Keratinocyte (primary cell): Measurements from ENCODE around the gene KCNK7. TPM values are rescaled to one million over a fixed set of nuclear protein-coding genes. Genes with fewer than 3 reads are reported as not detected.

Source experiments
- DNase-seq: peaks from one replicate; pipeline ENCODE4 v3.0.0-alpha.2; 2011; ENCODE audit warnings: low read depth, missing footprints, low spot score
- FAIRE-seq: peaks from 2 replicates; lab custom pipeline; 2011; peaks lifted over from hg19 to GRCh38; lab: Jason Lieb, UNC
- H2AFZ ChIP-seq: 2 replicates; pipeline ENCODE4 v1.6.0; 2012; ENCODE audit warnings: low read length, control low read depth, inconsistent platforms; ENCODE audit not compliant: control insufficient read depth
- H3K27ac ChIP-seq: 2 replicates; pipeline ENCODE4 v1.5.1; 2011; ENCODE audit warnings: low read length; ENCODE audit not compliant: control insufficient read depth, insufficient read depth
- H3K27me3 ChIP-seq: 3 replicates; pipeline ENCODE4 v1.6.0; 2011; ENCODE audit warnings: low read length; ENCODE audit not compliant: control insufficient read depth, insufficient read depth; ENCODE audit errors: extremely low read depth
- H3K36me3 ChIP-seq, 2 experiments: 2 replicates in 1 of 2; 3 replicates in 1 of 2; pipeline ENCODE4 v1.5.1; 2011; ENCODE audit warnings: low read length in 2 of 2, mild to moderate bottlenecking in 1 of 2; ENCODE audit not compliant: control insufficient read depth in 2 of 2, insufficient read depth in 2 of 2; ENCODE audit errors: extremely low read depth in 1 of 2
- H3K4me1 ChIP-seq: 3 replicates; pipeline ENCODE4 v1.5.1; 2011; ENCODE audit warnings: low read length; ENCODE audit not compliant: control insufficient read depth, insufficient read depth; ENCODE audit errors: extremely low read depth
- H3K4me2 ChIP-seq: 3 replicates; pipeline ENCODE4 v1.6.0; 2011; ENCODE audit warnings: low read depth, low read length; ENCODE audit not compliant: control insufficient read depth, insufficient read depth; ENCODE audit errors: extremely low read depth
- H3K4me3 ChIP-seq, 3 experiments: fragments of 200-600 bp in 1 of 3; sonication (generic) in 1 of 3; 2 replicates in 2 of 3; 3 replicates in 1 of 3; pipeline ENCODE4 v1.5.1; 2011 to 2016; ENCODE audit warnings: low read length in 3 of 3, mild to moderate bottlenecking in 3 of 3, control low read depth in 2 of 3, inconsistent platforms in 1 of 3, low read depth in 1 of 3, mixed read lengths in 1 of 3, mixed run types in 1 of 3, moderate library complexity in 1 of 3; ENCODE audit not compliant: control insufficient read depth in 2 of 3, insufficient read depth in 2 of 3; ENCODE audit errors: extremely low read depth in 1 of 3
- H3K79me2 ChIP-seq: 2 replicates; pipeline ENCODE4 v1.6.0; 2012; ENCODE audit warnings: low read length; ENCODE audit not compliant: control insufficient read depth, insufficient read depth
- H3K9ac ChIP-seq: 3 replicates; pipeline ENCODE4 v1.6.0; 2011; ENCODE audit warnings: low read length; ENCODE audit not compliant: control insufficient read depth, insufficient read depth; ENCODE audit errors: extremely low read depth
- H3K9me1 ChIP-seq: 3 replicates; pipeline ENCODE4 v1.6.0; 2011; ENCODE audit warnings: low read length; ENCODE audit not compliant: control insufficient read depth, insufficient read depth; ENCODE audit errors: extremely low read depth
- H3K9me3 ChIP-seq: 2 replicates; pipeline ENCODE4 v1.5.1; 2012; ENCODE audit warnings: low read depth, low read length; ENCODE audit not compliant: control insufficient read depth
- H4K20me1 ChIP-seq: 3 replicates; pipeline ENCODE4 v1.6.0; 2011; ENCODE audit warnings: low read length; ENCODE audit not compliant: control insufficient read depth, insufficient read depth; ENCODE audit errors: extremely low read depth
- EZH2 ChIP-seq: IDR thresholded peaks from one replicate; pipeline ENCODE4 v1.6.1; 2012; ENCODE audit warnings: inconsistent platforms, mild to moderate bottlenecking, low read length, moderate library complexity
- dilution Hi-C: fragments of 300-500 bp; cut with MboI; formaldehyde crosslinking; loops from one replicate; pipeline ENCODE4 v1.7.0; 2020; ENCODE audit warnings: low sequenced_read_pairs; ENCODE audit not compliant: extremely low pct_ligation_motif_present
- polyA plus RNA-seq, 5 experiments: library from polyadenylated mRNA; depleted of rRNA in 3 of 5; stranded (reverse) in 3 of 5; stranded (forward) in 1 of 5; unstranded in 1 of 5; fragments of >200 nt; gene quantifications; 1 replicate in 1 of 5; 2 replicates in 3 of 5; 3 replicates in 1 of 5; pipeline versions ENCODE4 v1.2.1 to v1.2.3, GENCODE V29; 2011 to 2012; ENCODE audit warnings: missing spikeins in 2 of 5, low read depth in 1 of 5, low replicate concordance in 1 of 5
- TF ChIP-seq, protein P1 (sequence below), 3 experiments: IDR thresholded peaks in 1 of 3; conservative IDR thresholded peaks in 1 of 3; optimal IDR thresholded peaks in 1 of 3; 2 replicates in 2 of 3; 3 replicates in 1 of 3; pipeline versions ENCODE3 to v1.5.1; 2011; ENCODE audit warnings: low read length in 3 of 3, mild to moderate bottlenecking in 3 of 3, moderate library complexity in 2 of 3, control low read depth in 1 of 3, inconsistent platforms in 1 of 3; ENCODE audit not compliant: insufficient read depth in 2 of 3; ENCODE audit errors: extremely low read depth in 1 of 3

The KCNK7 gene
- polyA plus RNA-seq, 1 donor (not counting 4 experiments of a cell fraction or from before 2014, with no cell fraction given): 0.46 TPM

GRCh38 chr11:65623852-65624616, 28.4 kb upstream of the KCNK7 start:
- H3K27me3 ChIP-seq: no peaks in the 10 kb centered on the region
- H3K9me1 ChIP-seq: no peaks in the 10 kb centered on the region
- no peak overlapping the region for H3K27ac ChIP-seq
- no peak overlapping the region for H3K9ac ChIP-seq
- TF ChIP-seq, protein P1, sequence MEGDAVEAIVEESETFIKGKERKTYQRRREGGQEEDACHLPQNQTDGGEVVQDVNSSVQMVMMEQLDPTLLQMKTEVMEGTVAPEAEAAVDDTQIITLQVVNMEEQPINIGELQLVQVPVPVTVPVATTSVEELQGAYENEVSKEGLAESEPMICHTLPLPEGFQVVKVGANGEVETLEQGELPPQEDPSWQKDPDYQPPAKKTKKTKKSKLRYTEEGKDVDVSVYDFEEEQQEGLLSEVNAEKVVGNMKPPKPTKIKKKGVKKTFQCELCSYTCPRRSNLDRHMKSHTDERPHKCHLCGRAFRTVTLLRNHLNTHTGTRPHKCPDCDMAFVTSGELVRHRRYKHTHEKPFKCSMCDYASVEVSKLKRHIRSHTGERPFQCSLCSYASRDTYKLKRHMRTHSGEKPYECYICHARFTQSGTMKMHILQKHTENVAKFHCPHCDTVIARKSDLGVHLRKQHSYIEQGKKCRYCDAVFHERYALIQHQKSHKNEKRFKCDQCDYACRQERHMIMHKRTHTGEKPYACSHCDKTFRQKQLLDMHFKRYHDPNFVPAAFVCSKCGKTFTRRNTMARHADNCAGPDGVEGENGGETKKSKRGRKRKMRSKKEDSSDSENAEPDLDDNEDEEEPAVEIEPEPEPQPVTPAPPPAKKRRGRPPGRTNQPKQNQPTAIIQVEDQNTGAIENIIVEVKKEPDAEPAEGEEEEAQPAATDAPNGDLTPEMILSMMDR (optimal IDR thresholded peaks at IDR 0.05 in 1 of 3, IDR thresholded peaks at IDR 0.05 in 1 of 3, conservative IDR thresholded peaks at IDR 0.05 in 1 of 3; ENCODE audit: extremely low read depth in 1 of 3, insufficient read depth in 2 of 3, low read length in 3 of 3): no peak
- no peak for TF ChIP-seq EZH2
- peaks cover 55 to 56% of the 10 kb centered on the region in 2 experiments for H3K36me3 ChIP-seq
- dilution Hi-C loops: no loop called here
- no peak overlapping the region for H2AFZ ChIP-seq
- DNase-seq (no peak), FAIRE-seq (no peak)
- H3K4me2 ChIP-seq: no peak overlapping the region
- no peak overlapping the region for H3K4me3 ChIP-seq
- H3K4me1 ChIP-seq: no peaks in the 10 kb centered on the region
- H3K79me2 ChIP-seq: peaks cover 16% of the 10 kb centered on the region
- no peaks in the 10 kb centered on the region for H3K9me3 ChIP-seq
- peaks cover 2% of the 10 kb centered on the region for H4K20me1 ChIP-seq

DNA sequence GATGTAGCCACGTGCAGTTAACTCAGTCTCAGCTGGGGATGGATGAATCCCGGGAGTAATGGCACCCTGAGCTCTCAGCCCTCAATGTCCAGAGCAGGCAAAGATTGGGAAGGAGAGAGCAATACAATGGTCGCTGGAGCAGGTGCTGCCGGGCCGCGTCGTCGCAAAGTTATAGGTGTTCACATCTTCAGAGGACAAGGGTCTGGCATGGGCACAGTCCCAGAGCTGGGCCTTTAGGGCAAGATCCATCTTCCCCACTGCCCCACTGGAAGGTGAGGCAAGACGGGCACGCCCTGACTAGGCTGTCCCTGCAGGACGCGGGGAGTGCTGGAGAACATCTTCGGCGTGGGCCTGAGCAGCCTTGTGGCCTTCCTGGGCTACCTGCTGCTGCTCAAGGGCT, 27.6 kb upstream of the KCNK7 start:
- H2AFZ ChIP-seq: no peak overlapping the region
- H3K4me3 ChIP-seq: no peak overlapping the region
- H3K36me3 ChIP-seq: peaks cover 58% of the 10 kb centered on the region in 2 experiments
- FAIRE-seq (no peak), DNase-seq (no peak)
- H4K20me1 ChIP-seq: peaks cover 2% of the 10 kb centered on the region
- dilution Hi-C loops: no loop called here
- no peaks in the 10 kb centered on the region for H3K9me3 ChIP-seq
- H3K27me3 ChIP-seq: no peaks in the 10 kb centered on the region
- H3K27ac ChIP-seq: no peak overlapping the region
- H3K4me1 ChIP-seq: no peaks in the 10 kb centered on the region
- no peak for TF ChIP-seq EZH2
- TF ChIP-seq, protein P1 (optimal IDR thresholded peaks at IDR 0.05 in 1 of 3, IDR thresholded peaks at IDR 0.05 in 1 of 3, conservative IDR thresholded peaks at IDR 0.05 in 1 of 3; ENCODE audit: extremely low read depth in 1 of 3, insufficient read depth in 2 of 3, low read length in 3 of 3): no peak
- H3K9me1 ChIP-seq: no peaks in the 10 kb centered on the region
- no peak overlapping the region for H3K4me2 ChIP-seq
- peaks cover 24% of the 10 kb centered on the region for H3K79me2 ChIP-seq
- H3K9ac ChIP-seq: no peak overlapping the region
